Measurements from ENCODE around the gene MAD1L1.

The MAD1L1 gene

DNA sequence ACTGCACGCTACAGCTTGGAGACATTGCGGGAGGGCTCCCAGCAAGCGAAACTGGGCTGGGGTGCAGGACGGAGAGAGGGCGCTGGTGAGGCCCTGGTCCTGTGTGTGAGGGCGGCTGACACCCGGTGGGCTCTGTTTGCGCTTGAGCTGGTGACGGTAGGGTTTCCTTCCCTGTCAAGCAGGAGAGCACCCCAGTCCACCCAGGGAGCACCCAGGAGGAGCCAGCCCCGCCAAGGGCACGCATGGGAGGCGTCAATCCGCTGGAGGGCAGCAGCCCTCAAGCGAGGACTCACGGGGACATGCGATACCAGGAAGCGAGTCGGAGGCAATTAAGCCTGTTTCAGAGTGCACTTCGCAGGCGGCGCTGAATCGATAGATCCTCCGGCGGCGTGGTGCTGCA lies 109.4 kb downstream of the MAD1L1 start:
- ChIA-PET CTCF (no interaction called here), POLR2A (no interaction called here)
- Histone ChIP-seq H3K27ac (ENCODE audit: extremely low read depth, low read depth, low read length) (no peak overlapping the region), H3K4me1 (ENCODE audit: control insufficient read depth, insufficient read depth, low read length) (no peaks in the 10 kb centered on the region), H3K9me3 (ENCODE audit: control insufficient read depth, insufficient read depth, low read depth, low read length) (no peaks in the 10 kb centered on the region), H3K4me3 (ENCODE audit: low read depth, low read length) (no peak overlapping the region), H3K36me3 (ENCODE audit: control insufficient read depth in 2 of 2, insufficient read depth in 1 of 2, low read length in 2 of 2) (peaks cover 0 to 6% of the 10 kb centered on the region in 2 experiments; a peak in 1 of 3 replicates)
- TF ChIP-seq ZIC2 (tag by site-specific recombination; IDR thresholded peaks at IDR 0.05) = peak; percentile 63
- no peak for TF ChIP-seq ZNF830 (tag by site-specific recombination; IDR thresholded peaks at IDR 0.05; ENCODE audit: low read depth)
- no peak for TF ChIP-seq REPIN1 (tag by site-specific recombination; IDR thresholded peaks at IDR 0.05; ENCODE audit: low read depth)
- peak; percentile 27 for TF ChIP-seq ZFHX2 (tag by site-specific recombination; conservative IDR thresholded peaks at IDR 0.05)
- no peak for TF ChIP-seq GLIS1 (tag by site-specific recombination; IDR thresholded peaks at IDR 0.05)

DNA sequence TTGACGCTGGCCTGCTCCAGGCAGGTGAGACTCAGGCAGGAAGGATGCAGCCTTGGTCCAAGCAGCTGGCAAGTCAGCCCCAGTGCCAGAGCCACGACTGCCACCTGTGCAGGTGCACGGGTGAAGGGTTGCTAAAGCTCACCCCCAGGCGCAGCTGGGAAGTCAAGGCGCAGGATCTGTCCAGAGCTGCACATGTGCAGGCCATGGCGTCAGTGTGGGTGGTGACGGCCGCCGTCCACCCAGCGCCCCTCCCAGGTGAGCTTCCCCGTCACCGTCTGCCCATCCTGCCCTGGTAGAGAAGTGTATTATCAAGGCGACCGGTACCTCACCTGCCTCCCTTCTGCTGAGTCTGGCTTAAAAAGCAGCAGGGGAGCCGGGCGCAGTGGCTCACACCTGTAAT lies 110.1 kb downstream of the MAD1L1 start:
- H3K36me3 ChIP-seq (ENCODE audit: control insufficient read depth in 2 of 2, insufficient read depth in 1 of 2, low read length in 2 of 2) = peaks cover 0 to 6% of the 10 kb centered on the region in 2 experiments; a peak in 1 of 3 replicates
- TF ChIP-seq ZBTB7A (tag by site-specific recombination; IDR thresholded peaks at IDR 0.05; ENCODE audit: low read depth) = no peak
- TF ChIP-seq MYNN (tag by site-specific recombination; IDR thresholded peaks at IDR 0.05; ENCODE audit: borderline replicate concordance) = no peak
- TF ChIP-seq ZIC2 (tag by site-specific recombination; IDR thresholded peaks at IDR 0.05) = no peak
- no peak for TF ChIP-seq SP3 (tag by site-specific recombination; IDR thresholded peaks at IDR 0.05)
- no peak for TF ChIP-seq GLI2 (tag by site-specific recombination; IDR thresholded peaks at IDR 0.05; ENCODE audit: borderline replicate concordance, low read depth)
- TF ChIP-seq, protein P1, sequence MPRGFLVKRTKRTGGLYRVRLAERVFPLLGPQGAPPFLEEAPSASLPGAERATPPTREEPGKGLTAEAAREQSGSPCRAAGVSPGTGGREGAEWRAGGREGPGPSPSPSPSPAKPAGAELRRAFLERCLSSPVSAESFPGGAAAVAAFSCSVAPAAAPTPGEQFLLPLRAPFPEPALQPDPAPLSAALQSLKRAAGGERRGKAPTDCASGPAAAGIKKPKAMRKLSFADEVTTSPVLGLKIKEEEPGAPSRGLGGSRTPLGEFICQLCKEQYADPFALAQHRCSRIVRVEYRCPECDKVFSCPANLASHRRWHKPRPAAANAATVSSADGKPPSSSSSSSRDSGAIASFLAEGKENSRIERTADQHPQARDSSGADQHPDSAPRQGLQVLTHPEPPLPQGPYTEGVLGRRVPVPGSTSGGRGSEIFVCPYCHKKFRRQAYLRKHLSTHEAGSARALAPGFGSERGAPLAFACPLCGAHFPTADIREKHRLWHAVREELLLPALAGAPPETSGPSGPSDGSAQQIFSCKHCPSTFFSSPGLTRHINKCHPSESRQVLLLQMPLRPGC (tag by site-specific recombination; IDR thresholded peaks at IDR 0.05) = no peak
- TF ChIP-seq ZNF654 (tag by site-specific recombination; IDR thresholded peaks at IDR 0.05; ENCODE audit: low read depth) = no peak
- TF ChIP-seq, protein P2, sequence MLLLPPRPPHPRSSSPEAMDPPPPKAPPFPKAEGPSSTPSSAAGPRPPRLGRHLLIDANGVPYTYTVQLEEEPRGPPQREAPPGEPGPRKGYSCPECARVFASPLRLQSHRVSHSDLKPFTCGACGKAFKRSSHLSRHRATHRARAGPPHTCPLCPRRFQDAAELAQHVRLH (tag by site-specific recombination; IDR thresholded peaks at IDR 0.05) = no peak
- TF ChIP-seq, protein P3, sequence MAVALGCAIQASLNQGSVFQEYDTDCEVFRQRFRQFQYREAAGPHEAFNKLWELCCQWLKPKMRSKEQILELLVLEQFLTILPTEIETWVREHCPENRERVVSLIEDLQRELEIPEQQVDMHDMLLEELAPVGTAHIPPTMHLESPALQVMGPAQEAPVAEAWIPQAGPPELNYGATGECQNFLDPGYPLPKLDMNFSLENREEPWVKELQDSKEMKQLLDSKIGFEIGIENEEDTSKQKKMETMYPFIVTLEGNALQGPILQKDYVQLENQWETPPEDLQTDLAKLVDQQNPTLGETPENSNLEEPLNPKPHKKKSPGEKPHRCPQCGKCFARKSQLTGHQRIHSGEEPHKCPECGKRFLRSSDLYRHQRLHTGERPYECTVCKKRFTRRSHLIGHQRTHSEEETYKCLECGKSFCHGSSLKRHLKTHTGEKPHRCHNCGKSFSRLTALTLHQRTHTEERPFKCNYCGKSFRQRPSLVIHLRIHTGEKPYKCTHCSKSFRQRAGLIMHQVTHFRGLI (tag by site-specific recombination; IDR thresholded peaks at IDR 0.05) = no peak
- TF ChIP-seq ZNF335 (tag by site-specific recombination; conservative IDR thresholded peaks at IDR 0.05) = no peak
- no peak for TF ChIP-seq YY1 (tag by site-specific recombination; IDR thresholded peaks at IDR 0.05)
- no peak for TF ChIP-seq ZNF391 (tag by site-specific recombination; IDR thresholded peaks at IDR 0.05; ENCODE audit: borderline replicate concordance, low read depth)
- TF ChIP-seq ZNF558 (tag by site-specific recombination; IDR thresholded peaks at IDR 0.05) = no peak
- TF ChIP-seq, protein P4, sequence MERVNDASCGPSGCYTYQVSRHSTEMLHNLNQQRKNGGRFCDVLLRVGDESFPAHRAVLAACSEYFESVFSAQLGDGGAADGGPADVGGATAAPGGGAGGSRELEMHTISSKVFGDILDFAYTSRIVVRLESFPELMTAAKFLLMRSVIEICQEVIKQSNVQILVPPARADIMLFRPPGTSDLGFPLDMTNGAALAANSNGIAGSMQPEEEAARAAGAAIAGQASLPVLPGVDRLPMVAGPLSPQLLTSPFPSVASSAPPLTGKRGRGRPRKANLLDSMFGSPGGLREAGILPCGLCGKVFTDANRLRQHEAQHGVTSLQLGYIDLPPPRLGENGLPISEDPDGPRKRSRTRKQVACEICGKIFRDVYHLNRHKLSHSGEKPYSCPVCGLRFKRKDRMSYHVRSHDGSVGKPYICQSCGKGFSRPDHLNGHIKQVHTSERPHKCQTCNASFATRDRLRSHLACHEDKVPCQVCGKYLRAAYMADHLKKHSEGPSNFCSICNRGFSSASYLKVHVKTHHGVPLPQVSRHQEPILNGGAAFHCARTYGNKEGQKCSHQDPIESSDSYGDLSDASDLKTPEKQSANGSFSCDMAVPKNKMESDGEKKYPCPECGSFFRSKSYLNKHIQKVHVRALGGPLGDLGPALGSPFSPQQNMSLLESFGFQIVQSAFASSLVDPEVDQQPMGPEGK (tag by site-specific recombination; IDR thresholded peaks at IDR 0.05) = no peak
- TF ChIP-seq, protein P5, sequence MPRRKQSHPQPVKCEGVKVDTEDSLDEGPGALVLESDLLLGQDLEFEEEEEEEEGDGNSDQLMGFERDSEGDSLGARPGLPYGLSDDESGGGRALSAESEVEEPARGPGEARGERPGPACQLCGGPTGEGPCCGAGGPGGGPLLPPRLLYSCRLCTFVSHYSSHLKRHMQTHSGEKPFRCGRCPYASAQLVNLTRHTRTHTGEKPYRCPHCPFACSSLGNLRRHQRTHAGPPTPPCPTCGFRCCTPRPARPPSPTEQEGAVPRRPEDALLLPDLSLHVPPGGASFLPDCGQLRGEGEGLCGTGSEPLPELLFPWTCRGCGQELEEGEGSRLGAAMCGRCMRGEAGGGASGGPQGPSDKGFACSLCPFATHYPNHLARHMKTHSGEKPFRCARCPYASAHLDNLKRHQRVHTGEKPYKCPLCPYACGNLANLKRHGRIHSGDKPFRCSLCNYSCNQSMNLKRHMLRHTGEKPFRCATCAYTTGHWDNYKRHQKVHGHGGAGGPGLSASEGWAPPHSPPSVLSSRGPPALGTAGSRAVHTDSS (tag by site-specific recombination; IDR thresholded peaks at IDR 0.05) = no peak
- TF ChIP-seq KLF7 (tag by site-specific recombination; IDR thresholded peaks at IDR 0.05; ENCODE audit: borderline replicate concordance) = no peak
- TF ChIP-seq KLF16 (tag by site-specific recombination; IDR thresholded peaks at IDR 0.05) = no peak
- no peak for TF ChIP-seq TRIM28 (IDR thresholded peaks at IDR 0.05; ENCODE audit: borderline replicate concordance, low read length)
- ChIA-PET CTCF (no interaction called here), POLR2A (no interaction called here)
- no peak overlapping the region for H3K27ac ChIP-seq (ENCODE audit: extremely low read depth, low read depth, low read length)
- H3K9me3 ChIP-seq (ENCODE audit: control insufficient read depth, insufficient read depth, low read depth, low read length) = no peaks in the 10 kb centered on the region
- no peak overlapping the region for H3K4me3 ChIP-seq (ENCODE audit: low read depth, low read length)
- H3K4me1 ChIP-seq (ENCODE audit: control insufficient read depth, insufficient read depth, low read length) = no peaks in the 10 kb centered on the region

All from HEK293 (cell line).